ENCODE results near the gene TCP11L2. TPM values are rescaled to one million over a fixed set of nuclear protein-coding genes. Genes with fewer than 3 reads are reported as not detected.
A peak's percentile ranks its signal among the peaks of the same experiment; 100 is the strongest.

The TCP11L2 gene
- total RNA-seq, 1 donor from 2014 or later, result 22.0 TPM

DNA sequence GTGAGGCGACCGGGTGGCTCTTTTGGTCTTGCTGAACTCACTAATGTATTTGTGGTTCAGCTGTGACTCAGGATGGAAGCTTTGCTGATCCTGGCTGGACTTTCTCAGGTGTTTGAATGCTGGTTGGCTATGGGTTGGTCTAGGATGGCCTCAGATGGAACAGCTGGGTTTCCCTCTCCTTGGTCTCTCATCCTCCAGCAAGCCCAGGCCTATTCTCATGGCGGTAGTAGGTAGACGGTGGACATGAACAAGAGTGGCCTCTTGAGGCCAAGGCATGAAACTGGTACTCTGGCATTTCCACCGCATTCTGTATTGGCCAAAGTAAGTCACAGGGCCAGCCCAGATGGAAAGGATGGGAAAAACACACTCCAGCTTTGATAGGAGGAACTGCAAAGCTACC, 43.2 kb downstream of the TCP11L2 start:
- Mint-ChIP-seq H3K27me3 (ENCODE audit: low read depth, unreplicated experiment) (peaks cover 9% of the 10 kb centered on the region), H3K9me3 (ENCODE audit: unreplicated experiment) (no peaks in the 10 kb centered on the region), H3K36me3 (ENCODE audit: low read depth, unreplicated experiment) (peaks cover 6% of the 10 kb centered on the region), H3K27ac (ENCODE audit: unreplicated experiment) (no peak overlapping the region), H3K4me1 (ENCODE audit: low read depth, unreplicated experiment) (peaks cover 14% of the 10 kb centered on the region), H3K4me3 (ENCODE audit: unreplicated experiment) (no peak overlapping the region)
- no peak for TF ChIP-seq EZH2 (IDR thresholded peaks at IDR 0.05; ENCODE audit: insufficient read depth, low read length)
- TF ChIP-seq, protein P1, sequence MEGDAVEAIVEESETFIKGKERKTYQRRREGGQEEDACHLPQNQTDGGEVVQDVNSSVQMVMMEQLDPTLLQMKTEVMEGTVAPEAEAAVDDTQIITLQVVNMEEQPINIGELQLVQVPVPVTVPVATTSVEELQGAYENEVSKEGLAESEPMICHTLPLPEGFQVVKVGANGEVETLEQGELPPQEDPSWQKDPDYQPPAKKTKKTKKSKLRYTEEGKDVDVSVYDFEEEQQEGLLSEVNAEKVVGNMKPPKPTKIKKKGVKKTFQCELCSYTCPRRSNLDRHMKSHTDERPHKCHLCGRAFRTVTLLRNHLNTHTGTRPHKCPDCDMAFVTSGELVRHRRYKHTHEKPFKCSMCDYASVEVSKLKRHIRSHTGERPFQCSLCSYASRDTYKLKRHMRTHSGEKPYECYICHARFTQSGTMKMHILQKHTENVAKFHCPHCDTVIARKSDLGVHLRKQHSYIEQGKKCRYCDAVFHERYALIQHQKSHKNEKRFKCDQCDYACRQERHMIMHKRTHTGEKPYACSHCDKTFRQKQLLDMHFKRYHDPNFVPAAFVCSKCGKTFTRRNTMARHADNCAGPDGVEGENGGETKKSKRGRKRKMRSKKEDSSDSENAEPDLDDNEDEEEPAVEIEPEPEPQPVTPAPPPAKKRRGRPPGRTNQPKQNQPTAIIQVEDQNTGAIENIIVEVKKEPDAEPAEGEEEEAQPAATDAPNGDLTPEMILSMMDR (IDR thresholded peaks at IDR 0.05; ENCODE audit: insufficient read depth, low read depth, low read length), result peak; percentile 21
- no peaks in the 10 kb centered on the region for H4K20me1 ChIP-seq (ENCODE audit: insufficient read depth, low read length)
- no peak overlapping the region for H3K4me2 ChIP-seq (ENCODE audit: low read length)
- no peak overlapping the region for H2AFZ ChIP-seq (ENCODE audit: low read depth, low read length)
- H3K4me3 ChIP-seq (ENCODE audit: insufficient read depth, low read depth, low read length), result no peak overlapping the region
- no peaks in the 10 kb centered on the region for H3K79me2 ChIP-seq (ENCODE audit: insufficient read depth, low read length)
- peaks cover 9% of the 10 kb centered on the region for H3K4me1 ChIP-seq (ENCODE audit: insufficient read depth, low read length)
- FAIRE-seq (no peak), DNase-seq (ENCODE audit: low read depth) (peak; percentile 51)
- no peaks in the 10 kb centered on the region for H3K27me3 ChIP-seq (ENCODE audit: insufficient read depth, low read length)
- no peaks in the 10 kb centered on the region for H3K9me3 ChIP-seq (ENCODE audit: insufficient read depth, low read depth, low read length)
- no peaks in the 10 kb centered on the region for H3K36me3 ChIP-seq (ENCODE audit: insufficient read depth, low read length)
- H3K27ac ChIP-seq (ENCODE audit: low read depth, low read length), result no peak overlapping the region
- H3K9ac ChIP-seq (ENCODE audit: low read length), result no peak overlapping the region

DNA sequence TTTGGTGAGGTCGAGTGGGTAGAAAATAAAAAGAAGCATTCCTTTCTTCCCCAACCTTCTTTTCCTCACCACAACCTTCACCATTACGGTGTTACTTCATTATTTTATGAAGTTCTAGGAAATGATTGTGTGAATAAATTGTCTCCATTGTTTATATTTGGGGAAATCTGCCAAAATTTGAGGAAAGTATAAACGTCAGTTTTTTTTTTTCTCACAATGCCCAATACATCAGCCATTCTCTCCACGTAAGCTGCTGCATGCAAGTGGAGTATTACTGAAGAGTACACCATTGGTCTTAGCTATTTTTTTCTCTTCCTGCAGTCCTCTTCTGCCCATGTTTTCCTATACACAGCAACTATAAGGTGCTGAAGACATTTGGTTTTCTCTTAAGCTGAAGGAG, 45.9 kb downstream of the TCP11L2 start:
- DNase-seq (ENCODE audit: low read depth) (no peak), FAIRE-seq (no peak)
- Histone ChIP-seq H3K27me3 (ENCODE audit: insufficient read depth, low read length) (peaks cover 4% of the 10 kb centered on the region), H3K27ac (ENCODE audit: low read depth, low read length) (no peak overlapping the region), H3K4me2 (ENCODE audit: low read length) (no peak overlapping the region), H3K9me3 (ENCODE audit: insufficient read depth, low read depth, low read length) (no peaks in the 10 kb centered on the region), H3K4me1 (ENCODE audit: insufficient read depth, low read length) (no peaks in the 10 kb centered on the region), H3K36me3 (ENCODE audit: insufficient read depth, low read length) (no peaks in the 10 kb centered on the region), H3K4me3 (ENCODE audit: insufficient read depth, low read depth, low read length) (no peak overlapping the region), H4K20me1 (ENCODE audit: insufficient read depth, low read length) (no peaks in the 10 kb centered on the region), H3K9ac (ENCODE audit: low read length) (no peak overlapping the region), H3K79me2 (ENCODE audit: insufficient read depth, low read length) (no peaks in the 10 kb centered on the region), H2AFZ (ENCODE audit: low read depth, low read length) (no peak overlapping the region)
- peaks cover 6% of the 10 kb centered on the region for H3K36me3 Mint-ChIP-seq (ENCODE audit: low read depth, unreplicated experiment)
- H3K4me1 Mint-ChIP-seq (ENCODE audit: low read depth, unreplicated experiment), result peaks cover 1% of the 10 kb centered on the region
- peaks cover 16% of the 10 kb centered on the region for H3K27me3 Mint-ChIP-seq (ENCODE audit: low read depth, unreplicated experiment)
- H3K4me3 Mint-ChIP-seq (ENCODE audit: unreplicated experiment), result no peak overlapping the region
- TF ChIP-seq EZH2 (IDR thresholded peaks at IDR 0.05; ENCODE audit: insufficient read depth, low read length), result no peak
- TF ChIP-seq, protein P1 (IDR thresholded peaks at IDR 0.05; ENCODE audit: insufficient read depth, low read depth, low read length), result no peak
- H3K27ac Mint-ChIP-seq (ENCODE audit: unreplicated experiment), result no peak overlapping the region
- no peaks in the 10 kb centered on the region for H3K9me3 Mint-ChIP-seq (ENCODE audit: unreplicated experiment)

DNA sequence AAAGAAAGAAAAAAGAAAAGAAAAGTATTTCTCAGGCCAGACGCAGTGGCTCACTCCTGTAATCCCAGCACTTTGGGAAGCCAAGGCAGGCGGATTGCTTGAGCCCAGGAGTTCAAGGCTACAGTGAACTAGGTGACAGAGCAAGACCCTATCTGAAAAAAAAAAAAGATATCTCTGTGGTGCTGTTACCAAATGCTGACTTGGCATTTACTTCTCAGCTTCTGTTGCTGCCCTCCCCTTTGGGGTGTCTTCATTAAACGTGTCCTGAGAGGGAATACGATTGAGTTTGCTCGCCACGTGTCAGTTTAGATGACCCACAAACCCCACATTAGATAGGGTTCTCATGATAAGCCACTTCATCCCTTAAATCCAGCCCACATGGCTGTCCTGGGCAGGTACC, 50.6 kb downstream of the TCP11L2 start:
- no peak overlapping the region for H3K9ac ChIP-seq (ENCODE audit: low read length)
- no peaks in the 10 kb centered on the region for H4K20me1 ChIP-seq (ENCODE audit: insufficient read depth, low read length)
- peaks cover 5% of the 10 kb centered on the region for H3K4me1 ChIP-seq (ENCODE audit: insufficient read depth, low read length)
- peaks cover 4% of the 10 kb centered on the region for H3K27me3 ChIP-seq (ENCODE audit: insufficient read depth, low read length)
- no peak overlapping the region for H2AFZ ChIP-seq (ENCODE audit: low read depth, low read length)
- Mint-ChIP-seq H3K4me1 (ENCODE audit: low read depth, unreplicated experiment) (peaks cover 3% of the 10 kb centered on the region), H3K36me3 (ENCODE audit: low read depth, unreplicated experiment) (no peaks in the 10 kb centered on the region), H3K9me3 (ENCODE audit: unreplicated experiment) (no peaks in the 10 kb centered on the region), H3K27me3 (ENCODE audit: low read depth, unreplicated experiment) (peaks cover 19% of the 10 kb centered on the region), H3K27ac (ENCODE audit: unreplicated experiment) (no peak overlapping the region), H3K4me3 (ENCODE audit: unreplicated experiment) (no peak overlapping the region)
- DNase-seq (ENCODE audit: low read depth), result no peak
- no peaks in the 10 kb centered on the region for H3K36me3 ChIP-seq (ENCODE audit: insufficient read depth, low read length)
- H3K4me2 ChIP-seq (ENCODE audit: low read length), result no peak overlapping the region
- TF ChIP-seq, protein P1 (IDR thresholded peaks at IDR 0.05; ENCODE audit: insufficient read depth, low read depth, low read length), result no peak
- no peak for TF ChIP-seq EZH2 (IDR thresholded peaks at IDR 0.05; ENCODE audit: insufficient read depth, low read length)
- H3K4me3 ChIP-seq (ENCODE audit: insufficient read depth, low read depth, low read length), result no peak overlapping the region
- H3K27ac ChIP-seq (ENCODE audit: low read depth, low read length), result no peak overlapping the region
- no peak for FAIRE-seq
- H3K9me3 ChIP-seq (ENCODE audit: insufficient read depth, low read depth, low read length), result no peaks in the 10 kb centered on the region
- H3K79me2 ChIP-seq (ENCODE audit: insufficient read depth, low read length), result no peaks in the 10 kb centered on the region

Measured in astrocyte (in vitro differentiated cells and primary cell).